ENCODE data around the gene BFSP2. TPM values are rescaled to one million over a fixed set of nuclear protein-coding genes. Genes with fewer than 3 reads are reported as not detected.

BFSP2 gene
- total RNA-seq, 4 donors from 2014 or later = not detected

DNA sequence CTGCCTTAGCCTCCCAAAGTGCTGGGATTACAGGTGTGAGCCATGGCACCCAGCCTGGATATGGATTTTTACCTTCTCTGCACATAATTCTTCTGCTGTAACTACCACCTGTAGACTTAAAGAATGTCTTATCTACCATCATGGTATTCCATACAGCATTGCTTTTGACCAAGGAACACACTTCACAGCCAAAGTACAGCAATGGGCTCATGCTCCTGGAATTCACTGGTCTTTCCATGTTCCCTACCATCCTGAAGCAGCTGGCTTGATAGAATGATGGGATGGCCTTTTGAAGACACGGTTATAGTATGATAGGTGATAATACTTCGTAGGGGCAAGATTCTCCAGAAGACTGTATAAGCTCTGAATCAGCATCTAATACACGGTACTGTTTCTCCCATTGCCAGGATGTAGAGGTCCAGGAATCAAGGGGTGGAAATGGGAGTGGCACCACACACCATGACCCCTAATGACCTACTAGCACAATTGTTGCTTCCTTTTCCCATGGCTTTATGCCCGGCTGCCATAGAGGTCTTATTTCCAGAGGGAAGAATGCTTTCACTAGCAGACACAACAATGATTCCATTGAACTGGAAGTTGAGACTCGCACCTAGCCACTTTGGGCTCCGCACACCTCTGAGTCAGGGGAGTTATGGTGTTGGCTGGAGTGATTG is 112.7 kb downstream of the BFSP2 start:
- TF ChIP-seq, protein P1, sequence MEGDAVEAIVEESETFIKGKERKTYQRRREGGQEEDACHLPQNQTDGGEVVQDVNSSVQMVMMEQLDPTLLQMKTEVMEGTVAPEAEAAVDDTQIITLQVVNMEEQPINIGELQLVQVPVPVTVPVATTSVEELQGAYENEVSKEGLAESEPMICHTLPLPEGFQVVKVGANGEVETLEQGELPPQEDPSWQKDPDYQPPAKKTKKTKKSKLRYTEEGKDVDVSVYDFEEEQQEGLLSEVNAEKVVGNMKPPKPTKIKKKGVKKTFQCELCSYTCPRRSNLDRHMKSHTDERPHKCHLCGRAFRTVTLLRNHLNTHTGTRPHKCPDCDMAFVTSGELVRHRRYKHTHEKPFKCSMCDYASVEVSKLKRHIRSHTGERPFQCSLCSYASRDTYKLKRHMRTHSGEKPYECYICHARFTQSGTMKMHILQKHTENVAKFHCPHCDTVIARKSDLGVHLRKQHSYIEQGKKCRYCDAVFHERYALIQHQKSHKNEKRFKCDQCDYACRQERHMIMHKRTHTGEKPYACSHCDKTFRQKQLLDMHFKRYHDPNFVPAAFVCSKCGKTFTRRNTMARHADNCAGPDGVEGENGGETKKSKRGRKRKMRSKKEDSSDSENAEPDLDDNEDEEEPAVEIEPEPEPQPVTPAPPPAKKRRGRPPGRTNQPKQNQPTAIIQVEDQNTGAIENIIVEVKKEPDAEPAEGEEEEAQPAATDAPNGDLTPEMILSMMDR (IDR thresholded peaks at IDR 0.05; ENCODE audit: low read depth) = no peak

DNA sequence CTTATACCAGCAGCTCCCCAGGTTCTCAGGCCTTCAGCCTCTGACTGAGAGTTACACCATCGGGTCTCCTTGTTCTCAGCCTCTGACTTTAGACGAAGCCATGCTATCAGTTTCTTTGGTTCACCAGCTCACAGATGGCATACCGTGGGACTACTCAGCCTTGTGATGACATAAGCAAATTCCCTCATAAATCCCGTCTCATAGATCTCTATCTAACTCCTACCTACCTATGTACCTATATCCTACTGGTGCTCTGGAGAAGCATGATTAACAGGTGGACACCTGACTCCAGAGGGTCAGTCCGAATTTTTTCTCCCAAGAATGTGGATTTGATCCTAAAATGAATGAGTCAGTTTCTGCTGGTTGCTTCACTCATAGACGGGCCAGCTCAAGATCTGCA is 114.6 kb downstream of the BFSP2 start:
- TF ChIP-seq, protein P1 (IDR thresholded peaks at IDR 0.05; ENCODE audit: low read depth) = no peak

GRCh38 chr3:133515127-133515526 is 115.3 kb downstream of the BFSP2 start:
- TF ChIP-seq, protein P1 (IDR thresholded peaks at IDR 0.05; ENCODE audit: low read depth) = no peak

DNA sequence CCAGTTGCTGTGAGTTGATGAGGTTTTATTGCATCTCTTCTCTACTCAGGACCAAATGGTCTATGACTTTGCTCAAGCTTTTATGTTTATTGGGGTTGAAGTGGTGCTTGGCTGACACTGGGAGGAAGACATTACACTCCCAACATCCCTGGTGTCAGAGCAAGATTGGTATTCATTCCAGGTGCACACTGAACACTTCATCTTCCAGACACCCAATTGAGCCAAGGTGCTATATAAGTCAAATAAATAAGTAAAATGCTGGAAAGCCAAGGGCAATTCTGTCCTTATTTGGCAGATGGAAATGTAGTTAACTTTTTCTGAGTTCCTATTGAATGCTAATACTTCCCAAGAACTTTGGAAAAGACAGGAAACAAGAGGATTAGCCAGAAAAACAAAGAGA is 120.4 kb downstream of the BFSP2 start:
- TF ChIP-seq, protein P1 (IDR thresholded peaks at IDR 0.05; ENCODE audit: low read depth) = no peak

GRCh38 chr3:133521946-133522345 is 122.1 kb downstream of the BFSP2 start:
- TF ChIP-seq, protein P1 (IDR thresholded peaks at IDR 0.05; ENCODE audit: low read depth) = no peak

Other genes with a start within 250 kb of the BFSP2 start
- 100 to 1,000 TPM; 157 to 246 (median 176) TPM for gene CDV3, start 173.6 kb downstream of the BFSP2 start, total RNA-seq

All from subcutaneous adipose tissue (tissue), 4 donors.